DMS79 (cell line): Measurements from ENCODE around the gene C14orf93.

ENCODE experiments used
- DNase-seq: peaks from one replicate; lab custom pipeline; 2025; lab: John Stamatoyannopoulos, UW

The C14orf93 gene, protein sequence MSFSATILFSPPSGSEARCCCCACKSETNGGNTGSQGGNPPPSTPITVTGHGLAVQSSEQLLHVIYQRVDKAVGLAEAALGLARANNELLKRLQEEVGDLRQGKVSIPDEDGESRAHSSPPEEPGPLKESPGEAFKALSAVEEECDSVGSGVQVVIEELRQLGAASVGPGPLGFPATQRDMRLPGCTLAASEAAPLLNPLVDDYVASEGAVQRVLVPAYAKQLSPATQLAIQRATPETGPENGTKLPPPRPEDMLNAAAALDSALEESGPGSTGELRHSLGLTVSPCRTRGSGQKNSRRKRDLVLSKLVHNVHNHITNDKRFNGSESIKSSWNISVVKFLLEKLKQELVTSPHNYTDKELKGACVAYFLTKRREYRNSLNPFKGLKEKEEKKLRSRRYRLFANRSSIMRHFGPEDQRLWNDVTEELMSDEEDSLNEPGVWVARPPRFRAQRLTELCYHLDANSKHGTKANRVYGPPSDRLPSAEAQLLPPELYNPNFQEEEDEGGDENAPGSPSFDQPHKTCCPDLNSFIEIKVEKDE

DNA sequence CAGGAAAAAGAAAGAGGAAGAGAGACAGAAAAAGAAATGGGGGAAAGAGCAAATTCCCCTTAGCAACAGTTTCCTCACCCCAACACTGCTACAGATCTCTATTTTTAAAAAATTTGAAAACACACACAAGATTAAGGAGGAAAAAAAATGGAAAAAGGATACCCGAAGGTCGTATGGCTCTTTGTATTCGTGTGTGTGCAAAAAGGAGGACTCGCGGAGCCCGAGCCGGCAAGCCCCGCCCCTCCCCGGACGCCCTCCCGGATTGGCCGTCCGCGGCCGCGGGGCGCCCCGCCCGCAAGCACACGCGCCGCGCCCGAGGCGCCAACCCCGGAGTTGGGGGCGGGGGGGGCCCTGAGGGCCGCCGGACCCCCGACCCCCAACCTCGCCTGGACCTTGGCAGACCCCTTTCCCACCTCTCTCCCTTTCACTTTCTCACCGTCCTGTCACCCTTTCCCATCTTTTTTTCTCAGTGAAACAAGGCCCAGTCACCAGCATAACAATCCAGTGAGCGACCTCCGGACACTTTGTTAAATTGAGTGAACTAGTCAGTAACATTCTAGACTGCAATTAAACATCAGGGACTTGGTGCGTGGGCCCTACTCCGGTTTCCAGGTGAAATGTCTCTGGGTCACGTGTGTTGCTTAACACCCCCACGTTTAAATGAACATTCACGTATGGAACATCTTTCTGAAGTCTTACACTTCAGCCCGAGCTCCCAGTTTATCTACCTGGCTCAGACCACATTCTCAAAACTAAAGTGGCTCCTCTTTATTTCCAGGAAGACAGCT is at the start of gene C14orf93:
Gene C14orf93 (minus strand): TSS at position 205 of the 788 bp plus-strand sequence. CDS start 11,120 bp downstream, outside the sequence.
- DNase-seq, result peak; percentile 47

DNA sequence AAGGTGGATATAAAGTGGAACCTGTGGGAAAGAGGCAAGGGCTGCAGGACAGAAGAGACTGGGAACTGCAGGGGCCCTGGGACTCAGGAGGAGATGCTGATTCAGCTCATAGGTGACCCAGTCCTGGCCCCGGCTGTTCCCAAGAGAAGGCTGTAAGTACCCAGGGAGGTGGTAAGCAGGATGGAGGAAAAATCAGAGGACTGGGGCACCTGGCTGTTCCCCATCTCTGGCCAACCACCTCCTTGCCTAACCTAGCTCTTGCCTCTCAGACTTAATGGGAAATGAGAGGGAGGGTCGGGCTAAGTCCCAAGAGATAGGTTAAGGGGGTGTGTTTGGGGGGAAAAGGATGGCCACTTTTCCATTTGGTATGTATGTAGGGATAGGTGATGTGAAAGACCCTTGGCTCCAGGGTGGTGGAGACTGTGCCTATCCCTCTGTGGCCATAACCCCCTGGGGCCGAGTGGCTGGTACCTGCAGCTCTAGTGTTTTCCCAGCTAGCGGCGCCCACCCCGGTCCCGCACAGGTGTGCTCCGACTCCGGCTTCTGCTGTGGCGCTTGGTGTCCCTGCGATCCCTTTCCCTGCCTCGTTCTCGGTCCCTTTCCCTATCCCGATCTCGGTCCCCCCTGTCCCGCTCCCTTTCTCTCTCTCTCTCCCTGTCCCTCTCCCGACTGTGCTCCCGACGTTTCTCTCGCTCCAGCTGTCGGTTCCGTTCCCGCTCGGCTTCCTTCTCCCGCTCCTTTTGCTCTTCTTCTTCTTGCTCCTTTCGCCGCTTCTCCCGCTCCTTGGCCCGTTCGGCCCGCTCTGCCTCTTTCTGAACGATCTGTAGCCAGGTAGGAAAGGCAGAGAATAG is 48.9 kb upstream of the C14orf93 start:
- no peak for DNase-seq

GRCh38 chr14:23057757-23058653 is 48.1 kb upstream of the C14orf93 start:
- no peak for DNase-seq

GRCh38 chr14:23056956-23057756 is 47.2 kb upstream of the C14orf93 start, which contains the start of gene CDH24:
TSS of gene CDH24 (minus strand) at chr14:23057520. CDS start at chr14:23055733, 1,787 bp downstream.
- DNase-seq, result no peak

DNA sequence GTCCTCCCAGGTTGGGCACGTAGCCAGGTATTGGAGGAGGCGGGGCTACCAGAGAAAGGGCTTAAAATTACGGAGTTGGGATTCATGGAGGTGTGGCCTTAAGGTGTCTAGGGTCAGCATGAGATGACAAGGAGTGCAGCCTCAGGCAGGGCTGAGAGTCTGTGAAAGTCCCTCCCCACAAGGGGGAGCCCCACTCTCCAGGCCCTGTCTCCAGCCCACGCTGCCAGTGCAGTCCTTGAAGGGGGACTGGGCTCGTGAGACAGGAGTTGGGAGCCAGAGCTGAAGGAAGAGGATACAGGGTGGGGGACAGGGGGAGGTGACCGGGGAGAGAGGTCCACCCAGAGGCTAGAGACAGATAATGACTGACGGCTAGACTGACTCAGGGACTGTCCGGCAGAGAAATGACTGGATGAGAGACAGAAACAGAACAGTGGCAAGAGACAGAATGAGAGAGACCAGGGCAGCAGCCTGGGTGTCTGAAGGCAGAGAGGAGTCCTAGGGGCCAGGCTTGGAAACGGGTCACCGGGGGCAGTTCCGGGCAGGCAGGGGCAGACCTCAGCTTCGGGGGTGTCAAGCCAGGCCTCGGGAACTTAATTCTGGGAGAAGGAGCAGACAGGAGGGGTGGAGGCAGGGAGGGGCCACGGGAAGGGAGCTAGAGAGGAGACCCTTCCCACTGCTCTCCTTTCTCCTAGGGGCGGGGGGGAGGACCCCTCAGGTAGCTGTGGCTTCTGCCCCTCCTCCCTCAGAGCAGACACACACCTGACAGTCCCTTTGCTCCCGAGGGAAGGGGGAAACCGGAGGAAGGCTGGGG is 46.4 kb upstream of the C14orf93 start:
- DNase-seq, result no peak

GRCh38 chr14:23055621-23056144 is 45.7 kb upstream of the C14orf93 start:
- DNase-seq, result no peak

DNA sequence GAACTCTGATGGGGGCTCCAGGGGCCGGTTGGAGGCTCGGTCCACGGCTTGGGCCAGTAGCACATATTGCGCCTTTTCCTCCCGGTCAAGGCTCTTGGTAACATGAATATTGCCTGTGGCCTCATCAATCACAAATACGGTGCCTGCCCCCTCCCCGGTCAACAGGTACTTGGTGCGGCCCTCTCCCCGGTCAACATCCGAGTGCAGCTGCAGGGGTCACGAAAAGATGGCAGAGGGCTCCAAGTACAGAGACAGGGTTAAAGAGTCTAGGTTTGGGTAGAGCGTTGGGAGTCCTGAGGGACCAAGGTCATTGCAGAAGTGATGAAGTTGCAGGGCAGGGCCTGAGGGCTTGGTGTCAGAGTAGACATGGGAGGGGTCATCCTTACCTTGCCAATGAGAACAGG is 45.2 kb upstream of the C14orf93 start:
- no peak for DNase-seq

DNA sequence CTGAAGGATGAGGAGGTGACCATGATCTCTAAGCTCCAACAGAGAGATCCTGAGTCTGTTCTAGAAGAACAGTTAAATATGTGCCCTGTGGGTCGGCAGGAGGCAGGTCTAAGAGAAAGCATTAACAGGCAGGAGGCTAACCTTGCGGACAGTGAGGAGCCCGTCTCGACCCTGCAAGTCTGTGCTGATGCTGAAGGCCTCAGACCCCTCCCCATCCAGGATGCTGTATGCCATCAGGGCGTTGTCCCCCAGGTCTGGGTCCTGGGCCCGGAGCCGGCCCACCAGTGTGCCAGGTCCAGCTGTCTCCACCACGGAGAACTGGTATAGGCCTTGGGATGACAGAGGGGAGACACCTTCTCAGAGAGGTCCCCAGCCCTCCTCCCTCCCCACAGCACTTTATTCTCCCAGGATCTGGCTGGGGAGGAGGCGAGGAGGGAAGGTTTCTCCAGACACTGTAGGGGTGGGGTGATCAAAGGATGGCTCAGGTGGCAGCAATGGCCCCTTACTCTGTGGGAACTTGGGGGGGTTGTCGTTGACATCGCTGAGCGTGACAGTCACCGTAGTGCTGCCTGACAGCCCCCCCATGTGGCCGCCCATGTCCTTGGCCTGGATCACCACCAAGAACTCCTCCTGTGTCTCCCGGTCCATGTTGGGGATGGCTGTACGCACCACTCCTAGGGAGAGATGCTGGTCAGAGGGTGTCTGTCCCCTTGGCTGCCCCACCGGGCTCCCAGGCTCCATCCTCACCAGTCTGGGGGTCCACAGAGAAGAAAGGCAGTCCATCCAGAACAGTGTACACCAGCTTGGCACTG is 44.3 kb upstream of the C14orf93 start:
- DNase-seq, result no peak

- DNase-seq, result no peak
Observed at GRCh38 chr14:23053426-23053825, 43.5 kb upstream of the C14orf93 start.

DNA sequence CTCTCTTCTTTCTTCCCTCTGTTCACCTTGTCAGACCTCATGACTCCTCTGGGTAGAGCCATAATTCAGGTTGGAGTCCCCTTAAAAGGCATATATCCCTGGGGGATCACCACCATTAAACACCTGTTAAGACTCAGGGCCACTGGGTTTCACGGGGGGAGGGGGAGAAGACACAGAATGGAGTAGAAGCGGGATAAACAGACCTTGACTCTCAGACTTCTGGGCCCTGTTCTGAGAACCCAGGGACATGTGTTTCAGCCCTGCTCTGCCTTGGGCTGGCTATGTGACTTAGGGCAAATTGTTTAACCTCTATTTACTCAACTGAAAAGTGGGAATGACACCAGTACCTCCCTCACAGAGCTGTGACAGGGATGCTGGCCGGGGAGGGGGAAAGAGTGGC is 42.7 kb upstream of the C14orf93 start:
- DNase-seq, result no peak

DNA sequence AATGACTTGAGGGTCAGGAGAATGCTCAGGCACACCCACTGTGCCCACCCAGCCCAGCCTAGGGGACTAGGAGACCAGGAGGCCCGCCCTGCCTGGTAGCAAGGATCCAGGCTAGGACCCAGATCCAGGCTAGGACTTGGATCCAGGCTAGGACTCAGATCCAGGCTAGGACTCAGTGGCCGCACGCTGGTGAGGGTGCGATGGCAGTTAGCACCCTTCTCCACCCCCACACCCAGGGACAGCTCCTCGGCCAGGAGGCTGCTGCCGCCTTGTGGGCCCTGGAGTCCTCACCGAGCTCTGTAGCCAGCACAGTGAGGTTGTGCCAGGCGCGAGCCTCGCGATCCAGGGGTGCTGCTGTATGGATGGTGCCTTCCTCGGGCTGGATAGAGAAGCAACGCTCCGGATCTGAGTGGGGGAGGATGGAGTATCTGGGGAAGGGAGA is 42.3 kb upstream of the C14orf93 start:
- no peak for DNase-seq

DNA sequence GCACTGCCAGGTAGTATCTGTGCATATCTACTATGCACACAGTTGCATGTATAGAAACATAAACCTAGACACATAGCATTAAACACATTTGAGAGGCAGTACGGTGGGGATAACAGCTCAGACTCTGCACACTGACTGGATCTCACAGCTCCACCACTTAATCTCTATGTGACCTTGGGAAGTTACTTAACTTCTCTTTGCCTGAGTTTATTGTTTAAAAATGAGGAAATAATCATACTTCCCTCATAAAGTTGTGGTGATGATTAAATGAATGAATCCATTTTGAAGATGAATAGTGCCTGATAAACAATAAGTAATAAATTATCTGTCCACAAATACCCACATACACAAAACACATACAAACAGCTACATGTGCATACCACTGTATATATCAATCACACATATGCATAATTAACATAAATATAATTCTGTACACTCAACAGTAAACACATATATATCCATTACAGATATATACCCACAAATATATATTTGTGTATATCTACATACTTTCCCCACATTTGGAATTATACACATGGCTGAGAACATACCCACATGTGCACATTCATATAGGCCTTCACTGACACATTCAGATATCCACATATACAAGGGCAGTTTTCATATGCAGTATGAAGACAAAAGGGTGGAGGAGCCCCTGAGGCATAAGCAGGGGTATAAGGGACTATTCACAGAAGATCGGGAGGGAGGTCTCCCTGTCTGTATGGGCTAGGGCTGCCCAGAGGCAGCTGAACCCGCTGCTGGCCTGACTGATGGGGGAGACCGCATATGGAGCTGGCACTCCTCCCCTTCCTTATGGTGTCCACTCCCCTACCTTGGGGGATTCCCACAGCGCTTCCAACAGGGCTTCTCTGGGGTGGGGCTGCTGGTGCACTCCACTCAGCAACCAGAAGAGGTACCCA is 41.5 kb upstream of the C14orf93 start:
- no peak for DNase-seq

DNA sequence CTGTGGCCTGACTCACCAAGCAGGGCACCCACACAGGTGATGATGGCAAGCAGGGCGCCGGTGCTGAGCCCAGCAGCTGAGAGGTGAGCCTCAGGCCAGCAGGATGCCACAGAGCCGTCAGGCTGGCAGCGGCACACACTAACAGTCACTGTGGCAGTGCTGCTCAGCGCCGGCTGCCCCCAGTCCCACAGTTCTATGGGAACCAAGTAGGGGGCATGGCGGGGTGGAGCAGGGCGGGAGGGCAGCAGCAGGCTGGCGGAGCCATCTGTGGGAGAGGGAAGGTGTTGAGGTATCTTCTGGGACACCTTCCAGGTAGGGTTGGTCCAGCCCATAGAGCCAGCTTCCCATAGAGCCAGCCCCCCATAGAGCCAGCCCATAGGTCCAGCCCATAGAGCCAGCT is 39.1 kb upstream of the C14orf93 start:
- no peak for DNase-seq

DNA sequence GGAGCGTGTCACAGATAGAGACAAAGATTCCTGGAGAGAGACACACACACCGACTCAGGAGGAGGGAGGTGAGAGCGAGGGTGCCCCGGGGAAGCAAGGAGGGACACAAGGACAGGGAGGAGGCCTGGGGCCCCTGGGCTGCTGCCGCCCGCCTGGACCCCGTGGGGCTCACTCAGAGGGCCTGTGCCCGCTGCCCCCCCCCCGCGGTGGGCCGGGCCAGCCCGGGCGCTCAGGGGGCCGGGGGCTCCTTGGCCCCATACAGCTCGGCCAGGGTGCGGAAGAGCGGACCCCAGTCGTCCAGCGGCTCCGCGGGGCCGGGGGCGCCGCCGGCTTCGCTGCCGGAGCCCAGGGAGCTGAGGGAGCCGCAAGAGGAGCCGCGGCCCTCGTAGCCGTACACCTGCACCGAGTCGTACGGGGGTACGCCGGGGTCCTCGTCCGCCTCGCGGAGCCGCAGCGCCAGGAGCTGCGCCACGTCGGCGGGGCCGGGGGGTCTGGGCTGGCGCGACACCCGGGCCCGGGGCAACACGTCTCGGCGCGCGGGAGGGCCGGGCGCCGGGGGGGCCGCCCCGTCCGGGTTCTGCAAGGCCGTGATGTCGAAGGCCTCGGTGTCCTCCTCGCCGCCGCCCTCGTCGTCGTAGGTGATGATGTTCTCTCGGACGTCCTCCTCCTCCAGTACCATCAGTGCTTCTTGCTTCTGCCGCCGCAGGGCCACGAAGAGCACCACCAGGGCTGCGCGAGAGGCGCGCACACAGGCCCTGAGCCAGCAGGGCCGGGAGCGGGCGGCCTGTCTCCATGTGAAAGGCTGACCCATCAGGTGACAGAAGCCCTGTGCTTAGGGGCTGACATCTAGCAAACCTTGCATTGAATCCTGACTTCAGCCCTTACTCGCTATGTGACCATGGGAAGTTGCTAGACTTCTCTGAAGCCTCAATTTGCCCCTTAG is 38.1 kb upstream of the C14orf93 start:
- DNase-seq, result no peak

GRCh38 chr14:23047034-23047634 is 37.2 kb upstream of the C14orf93 start:
- DNase-seq, result no peak
